H1 (cell line): ENCODE measurements around the gene CCL5. TPM values are rescaled to one million over a fixed set of nuclear protein-coding genes. Genes with fewer than 3 reads are reported as not detected.

Experiments
- ASH2L ChIP-seq: fragments of 200-600, 300-600 bp; sonication (generic); IDR thresholded peaks from one replicate; pipeline ENCODE4 v1.7.1; 2017; ENCODE audit warnings: low read length
- EGR1 ChIP-seq: IDR thresholded peaks from 2 replicates; pipeline ENCODE4 v1.6.1; 2011; ENCODE audit warnings: low read depth, low read length, borderline replicate concordance
- GABPA ChIP-seq: IDR thresholded peaks from 2 replicates; pipeline ENCODE4 v1.6.1; 2011; ENCODE audit warnings: mild to moderate bottlenecking, low read length, moderate library complexity, borderline replicate concordance; ENCODE audit not compliant: insufficient read depth
- MAFK ChIP-seq: IDR thresholded peaks from 2 replicates; pipeline ENCODE4 v1.6.1; 2012; ENCODE audit warnings: low read depth, mild to moderate bottlenecking, improper control_type of control experiment, low read length
- NANOG ChIP-seq: IDR thresholded peaks from 2 replicates; pipeline ENCODE4 v1.6.1; 2011; ENCODE audit warnings: low read length, low read depth, mild to moderate bottlenecking, inconsistent platforms; ENCODE audit not compliant: insufficient read depth, poor library complexity, severe bottlenecking
- NRF1 ChIP-seq: IDR thresholded peaks from 2 replicates; pipeline ENCODE4 v1.6.1; 2011; ENCODE audit warnings: mild to moderate bottlenecking, low read depth, low read length, improper control_type of control experiment
- RNF2 ChIP-seq: fragments of 200-900, 300-1000 bp; sonication (generic); IDR thresholded peaks from 2 replicates; pipeline ENCODE4 v1.7.1; 2016; ENCODE audit warnings: borderline replicate concordance, low read depth, mild to moderate bottlenecking, antibody characterized with exemption, low read length; ENCODE audit not compliant: poor library complexity, severe bottlenecking; ENCODE audit errors: missing control alignments
- SIX5 ChIP-seq: IDR thresholded peaks from 2 replicates; pipeline ENCODE4 v1.6.1; 2011; ENCODE audit warnings: mild to moderate bottlenecking, low read depth, low read length
- USF2 ChIP-seq: IDR thresholded peaks from 2 replicates; pipeline ENCODE4 v1.6.1; 2011; ENCODE audit warnings: low read length, improper control_type of control experiment
- polyA plus RNA-seq, 7 experiments: library from polyadenylated mRNA; depleted of rRNA in 3 of 7; stranded (reverse) in 5 of 7; unstranded in 2 of 7; fragments of >200 nt in 5 of 7; fragments of 200-250 nt in 2 of 7; gene quantifications; 1 replicate in 5 of 7; 2 replicates in 1 of 7; 4 replicates in 1 of 7; pipeline versions ENCODE4 v1.2.1 to v1.2.3, GENCODE V29; 2011 to 2013; ENCODE audit warnings: missing spikeins in 2 of 7, mixed read lengths in 2 of 7
- total RNA-seq: library from RNA; stranded (reverse); fragmentation: NEBNext Ultra II Directional; extraction: Animal tissue kit (Norgen Biotek cat#: 25700); gene quantifications from 2 replicates; pipeline ENCODE4 v1.2.1, GENCODE V29; 2021
- TF ChIP-seq, protein P1 (sequence below): fragments of 300-600 bp; sonication (generic); IDR thresholded peaks from 2 replicates; pipeline ENCODE4 v1.7.1; 2012; ENCODE audit warnings: low read length, moderate library complexity, mild to moderate bottlenecking, inconsistent platforms; ENCODE audit not compliant: insufficient replicate concordance

Gene CCL5
- total and polyA plus RNA-seq, 2 of the 8 experiments (the other 6 are each of a cell fraction or from before 2014, with no cell fraction given) = not detected

GRCh38 chr17:35891269-35891668 lies 11.1 kb upstream of the CCL5 start (continued):
- TF ChIP-seq, protein P1, sequence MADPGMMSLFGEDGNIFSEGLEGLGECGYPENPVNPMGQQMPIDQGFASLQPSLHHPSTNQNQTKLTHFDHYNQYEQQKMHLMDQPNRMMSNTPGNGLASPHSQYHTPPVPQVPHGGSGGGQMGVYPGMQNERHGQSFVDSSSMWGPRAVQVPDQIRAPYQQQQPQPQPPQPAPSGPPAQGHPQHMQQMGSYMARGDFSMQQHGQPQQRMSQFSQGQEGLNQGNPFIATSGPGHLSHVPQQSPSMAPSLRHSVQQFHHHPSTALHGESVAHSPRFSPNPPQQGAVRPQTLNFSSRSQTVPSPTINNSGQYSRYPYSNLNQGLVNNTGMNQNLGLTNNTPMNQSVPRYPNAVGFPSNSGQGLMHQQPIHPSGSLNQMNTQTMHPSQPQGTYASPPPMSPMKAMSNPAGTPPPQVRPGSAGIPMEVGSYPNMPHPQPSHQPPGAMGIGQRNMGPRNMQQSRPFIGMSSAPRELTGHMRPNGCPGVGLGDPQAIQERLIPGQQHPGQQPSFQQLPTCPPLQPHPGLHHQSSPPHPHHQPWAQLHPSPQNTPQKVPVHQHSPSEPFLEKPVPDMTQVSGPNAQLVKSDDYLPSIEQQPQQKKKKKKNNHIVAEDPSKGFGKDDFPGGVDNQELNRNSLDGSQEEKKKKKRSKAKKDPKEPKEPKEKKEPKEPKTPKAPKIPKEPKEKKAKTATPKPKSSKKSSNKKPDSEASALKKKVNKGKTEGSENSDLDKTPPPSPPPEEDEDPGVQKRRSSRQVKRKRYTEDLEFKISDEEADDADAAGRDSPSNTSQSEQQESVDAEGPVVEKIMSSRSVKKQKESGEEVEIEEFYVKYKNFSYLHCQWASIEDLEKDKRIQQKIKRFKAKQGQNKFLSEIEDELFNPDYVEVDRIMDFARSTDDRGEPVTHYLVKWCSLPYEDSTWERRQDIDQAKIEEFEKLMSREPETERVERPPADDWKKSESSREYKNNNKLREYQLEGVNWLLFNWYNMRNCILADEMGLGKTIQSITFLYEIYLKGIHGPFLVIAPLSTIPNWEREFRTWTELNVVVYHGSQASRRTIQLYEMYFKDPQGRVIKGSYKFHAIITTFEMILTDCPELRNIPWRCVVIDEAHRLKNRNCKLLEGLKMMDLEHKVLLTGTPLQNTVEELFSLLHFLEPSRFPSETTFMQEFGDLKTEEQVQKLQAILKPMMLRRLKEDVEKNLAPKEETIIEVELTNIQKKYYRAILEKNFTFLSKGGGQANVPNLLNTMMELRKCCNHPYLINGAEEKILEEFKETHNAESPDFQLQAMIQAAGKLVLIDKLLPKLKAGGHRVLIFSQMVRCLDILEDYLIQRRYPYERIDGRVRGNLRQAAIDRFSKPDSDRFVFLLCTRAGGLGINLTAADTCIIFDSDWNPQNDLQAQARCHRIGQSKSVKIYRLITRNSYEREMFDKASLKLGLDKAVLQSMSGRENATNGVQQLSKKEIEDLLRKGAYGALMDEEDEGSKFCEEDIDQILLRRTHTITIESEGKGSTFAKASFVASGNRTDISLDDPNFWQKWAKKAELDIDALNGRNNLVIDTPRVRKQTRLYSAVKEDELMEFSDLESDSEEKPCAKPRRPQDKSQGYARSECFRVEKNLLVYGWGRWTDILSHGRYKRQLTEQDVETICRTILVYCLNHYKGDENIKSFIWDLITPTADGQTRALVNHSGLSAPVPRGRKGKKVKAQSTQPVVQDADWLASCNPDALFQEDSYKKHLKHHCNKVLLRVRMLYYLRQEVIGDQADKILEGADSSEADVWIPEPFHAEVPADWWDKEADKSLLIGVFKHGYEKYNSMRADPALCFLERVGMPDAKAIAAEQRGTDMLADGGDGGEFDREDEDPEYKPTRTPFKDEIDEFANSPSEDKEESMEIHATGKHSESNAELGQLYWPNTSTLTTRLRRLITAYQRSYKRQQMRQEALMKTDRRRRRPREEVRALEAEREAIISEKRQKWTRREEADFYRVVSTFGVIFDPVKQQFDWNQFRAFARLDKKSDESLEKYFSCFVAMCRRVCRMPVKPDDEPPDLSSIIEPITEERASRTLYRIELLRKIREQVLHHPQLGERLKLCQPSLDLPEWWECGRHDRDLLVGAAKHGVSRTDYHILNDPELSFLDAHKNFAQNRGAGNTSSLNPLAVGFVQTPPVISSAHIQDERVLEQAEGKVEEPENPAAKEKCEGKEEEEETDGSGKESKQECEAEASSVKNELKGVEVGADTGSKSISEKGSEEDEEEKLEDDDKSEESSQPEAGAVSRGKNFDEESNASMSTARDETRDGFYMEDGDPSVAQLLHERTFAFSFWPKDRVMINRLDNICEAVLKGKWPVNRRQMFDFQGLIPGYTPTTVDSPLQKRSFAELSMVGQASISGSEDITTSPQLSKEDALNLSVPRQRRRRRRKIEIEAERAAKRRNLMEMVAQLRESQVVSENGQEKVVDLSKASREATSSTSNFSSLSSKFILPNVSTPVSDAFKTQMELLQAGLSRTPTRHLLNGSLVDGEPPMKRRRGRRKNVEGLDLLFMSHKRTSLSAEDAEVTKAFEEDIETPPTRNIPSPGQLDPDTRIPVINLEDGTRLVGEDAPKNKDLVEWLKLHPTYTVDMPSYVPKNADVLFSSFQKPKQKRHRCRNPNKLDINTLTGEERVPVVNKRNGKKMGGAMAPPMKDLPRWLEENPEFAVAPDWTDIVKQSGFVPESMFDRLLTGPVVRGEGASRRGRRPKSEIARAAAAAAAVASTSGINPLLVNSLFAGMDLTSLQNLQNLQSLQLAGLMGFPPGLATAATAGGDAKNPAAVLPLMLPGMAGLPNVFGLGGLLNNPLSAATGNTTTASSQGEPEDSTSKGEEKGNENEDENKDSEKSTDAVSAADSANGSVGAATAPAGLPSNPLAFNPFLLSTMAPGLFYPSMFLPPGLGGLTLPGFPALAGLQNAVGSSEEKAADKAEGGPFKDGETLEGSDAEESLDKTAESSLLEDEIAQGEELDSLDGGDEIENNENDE = no peak
- TF ChIP-seq RNF2 = no peak
- TF ChIP-seq GABPA = no peak
- TF ChIP-seq MAFK = no peak
- no peak for TF ChIP-seq SIX5
- no peak for TF ChIP-seq EGR1
- no peak for TF ChIP-seq ASH2L
- no peak for TF ChIP-seq NRF1
- no peak for TF ChIP-seq NANOG
- no peak for TF ChIP-seq USF2
